Peyer's patch (tissue), 4 donors: ENCODE measurements around the gene CRIP2. TPM values are rescaled to one million over a fixed set of nuclear protein-coding genes. Genes with fewer than 3 reads are reported as not detected.

Source experiments
- DNase-seq, 3 donors: peaks; one replicate each; pipeline ENCODE4 v3.0.0-alpha.2; 2017 to 2019
- H3K27ac ChIP-seq, 4 donors: fragments of 200-600 bp; sonication (generic); one replicate each; pipeline ENCODE4 v1.5.1; 2016 to 2019
- H3K27me3 ChIP-seq, 2 donors: fragments of 200-600 bp; sonication (generic); one replicate each; pipeline ENCODE4 v1.5.1; 2019
- H3K36me3 ChIP-seq, 3 donors: fragments of 200-600 bp; sonication (generic); one replicate each; pipeline ENCODE4 v1.5.1; 2016 to 2019
- H3K4me1 ChIP-seq, 4 donors: fragments of 200-600 bp; sonication (generic); one replicate each; pipeline ENCODE4 v1.5.1; 2016 to 2019
- H3K4me3 ChIP-seq, 4 donors: fragments of 200-600 bp; sonication (generic); 1 replicate in 3 of 4; 2 replicates in 1 of 4; pipeline ENCODE4 v1.5.1; 2016 to 2019; ENCODE audit warnings: mild to moderate bottlenecking in 1 of 4
- H3K9me3 ChIP-seq, 4 donors: fragments of 200-600 bp; sonication (generic); one replicate each; pipeline ENCODE4 v1.5.1; 2016 to 2019; ENCODE audit warnings: mild to moderate bottlenecking in 1 of 4
- CTCF ChIP-seq, 6 experiments: fragments of 450-650 bp in 4 of 6; fragments of 200-600 bp in 2 of 6; sonication (generic) in 1 of 6; IDR thresholded peaks; one replicate each; pipeline ENCODE4 v1.5.1; 2017 to 2019; ENCODE audit warnings: antibody characterized with exemption in 6 of 6, mild to moderate bottlenecking in 3 of 6, moderate library complexity in 1 of 6
- POLR2A ChIP-seq, 2 donors: fragments of 450-650 bp; IDR thresholded peaks; one replicate each; pipeline ENCODE4 v1.5.1; 2017; ENCODE audit warnings: antibody characterized with exemption in 2 of 2, mild to moderate bottlenecking in 2 of 2, moderate library complexity in 2 of 2
- total RNA-seq, 4 donors: library from RNA; depleted of rRNA; stranded (reverse); fragments of >200 nt; gene quantifications; one replicate each; pipeline ENCODE4 v1.1.0, GENCODE V29; 2016

Gene CRIP2
- total RNA-seq, 4 donors from 2014 or later = 20.8 to 69.3 (median 41.9) TPM

DNA sequence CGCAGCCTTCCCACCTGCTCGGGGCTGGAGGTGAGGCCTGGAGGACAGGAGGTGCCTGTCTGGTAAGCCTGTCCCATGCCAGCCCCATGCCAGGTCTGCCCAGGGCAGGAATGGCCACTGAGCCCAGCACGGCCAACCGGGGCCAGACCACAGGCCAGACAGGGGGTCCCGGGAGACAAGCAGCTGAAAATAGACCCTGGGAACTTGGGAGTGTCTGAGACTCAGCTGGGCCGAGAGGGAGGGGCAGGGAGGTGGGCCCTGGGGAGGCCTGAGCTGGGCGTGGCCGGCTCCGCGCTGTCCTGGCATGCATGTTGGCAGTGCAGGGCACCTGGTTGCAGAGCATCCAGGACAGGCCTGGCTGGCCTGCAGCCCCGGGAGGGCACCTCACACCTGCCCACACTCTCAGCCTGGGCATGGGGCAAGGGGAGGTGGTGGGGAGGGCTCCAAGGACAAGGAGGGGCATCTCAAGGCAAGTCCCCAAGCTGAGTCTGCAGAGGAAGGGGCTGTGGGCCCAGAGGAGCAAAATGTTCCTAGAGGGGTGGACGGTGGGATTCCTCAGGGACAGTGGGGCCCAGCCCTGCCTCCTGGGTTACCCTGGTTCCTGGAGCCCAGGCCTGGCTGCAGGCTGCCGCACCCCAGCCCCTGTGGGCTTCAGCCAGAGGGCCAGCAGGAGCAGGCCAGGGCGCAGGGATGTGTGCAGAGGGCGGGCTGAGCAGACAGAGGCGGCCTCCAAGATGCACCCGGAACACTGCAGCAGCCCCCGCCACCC is 8.9 kb downstream of the CRIP2 start:
- H3K4me1 ChIP-seq = peaks cover 19 to 94% (median 45%) of the 10 kb centered on the region in 4 donors
- H3K36me3 ChIP-seq = peaks cover 0 to 4% (median 0%) of the 10 kb centered on the region in 3 donors
- DNase-seq = peak in 1 of 3 donors; percentile 82
- peak overlapping the region; percentile 80 to 96 (median 88) for H3K27ac ChIP-seq
- H3K9me3 ChIP-seq = no peaks in the 10 kb centered on the region
- TF ChIP-seq POLR2A (IDR thresholded peaks at IDR 0.05) = no peak
- no peak for TF ChIP-seq CTCF (IDR thresholded peaks at IDR 0.05)
- peaks cover 0 to 18% of the 10 kb centered on the region in 2 donors for H3K27me3 ChIP-seq
- no peak overlapping the region for H3K4me3 ChIP-seq

- peak in 1 of 3 donors; percentile 74 for DNase-seq
- Histone ChIP-seq H3K4me3 (no peak overlapping the region), H3K27me3 (peaks cover 0 to 9% of the 10 kb centered on the region in 2 donors), H3K27ac (peak overlapping the region; percentile 14 to 96 (median 88)), H3K36me3 (peaks cover 0 to 8% (median 0%) of the 10 kb centered on the region in 3 donors), H3K4me1 (peaks cover 19 to 95% (median 52%) of the 10 kb centered on the region in 4 donors), H3K9me3 (no peaks in the 10 kb centered on the region)
- no peak for TF ChIP-seq POLR2A (IDR thresholded peaks at IDR 0.05)
- TF ChIP-seq CTCF (IDR thresholded peaks at IDR 0.05) = no peak
These were observed 9.7 kb downstream of the CRIP2 start for GRCh38 chr14:105484069-105484996.

DNA sequence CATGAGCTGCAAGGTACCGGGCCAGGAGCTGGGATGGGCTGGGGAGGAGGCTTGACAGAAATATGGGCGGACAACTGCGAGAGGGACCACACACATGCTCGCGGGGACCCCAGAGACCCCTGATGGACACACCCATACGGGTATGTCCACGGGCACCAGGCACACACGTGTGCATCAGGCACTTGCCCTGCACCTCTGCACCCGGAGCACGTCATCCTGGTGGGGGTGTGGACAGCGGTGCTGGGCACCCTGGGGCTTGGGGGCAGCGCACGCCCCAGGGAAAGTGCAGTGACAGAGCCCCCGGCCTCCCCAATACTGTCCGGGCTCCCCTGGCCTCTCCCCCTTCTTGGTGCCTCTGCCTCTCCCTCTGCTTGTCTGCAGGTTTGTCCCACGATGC is 10.4 kb downstream of the CRIP2 start:
- peaks cover 0 to 8% (median 0%) of the 10 kb centered on the region in 3 donors for H3K36me3 ChIP-seq
- DNase-seq = no peak
- peaks cover 0 to 2% of the 10 kb centered on the region in 2 donors for H3K27me3 ChIP-seq
- TF ChIP-seq CTCF (IDR thresholded peaks at IDR 0.05) (no peak), POLR2A (IDR thresholded peaks at IDR 0.05) (no peak)
- no peaks in the 10 kb centered on the region for H3K9me3 ChIP-seq
- H3K4me1 ChIP-seq = peaks cover 19 to 92% (median 55%) of the 10 kb centered on the region in 4 donors
- no peak overlapping the region for H3K4me3 ChIP-seq
- H3K27ac ChIP-seq = peak overlapping the region; percentile 54 to 89 (median 88)

DNA sequence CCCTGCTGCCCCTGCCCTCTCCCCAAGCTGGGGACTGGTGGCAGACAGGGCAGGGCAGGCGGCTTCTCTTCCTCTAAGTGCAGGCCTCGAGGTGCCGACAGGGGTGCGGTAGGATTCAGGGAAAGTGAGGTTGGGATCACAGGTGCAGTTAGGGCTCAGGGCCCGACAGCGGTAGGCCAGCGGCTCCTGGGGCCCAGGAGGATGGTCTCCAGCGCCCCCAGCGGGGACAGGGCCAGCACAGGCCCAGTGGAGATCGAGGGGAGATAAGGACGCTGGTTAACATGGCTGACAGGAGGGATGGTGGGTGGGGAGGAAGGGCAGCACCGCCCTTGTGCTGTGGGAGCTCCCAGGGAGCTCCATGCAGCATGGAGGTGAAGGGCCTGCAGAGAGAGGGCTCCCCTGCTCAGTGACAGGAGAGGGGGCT is 11.1 kb downstream of the CRIP2 start:
- peak in 2 of 3 donors; percentile 73 for DNase-seq
- H3K4me1 ChIP-seq = peaks cover 16 to 84% (median 50%) of the 10 kb centered on the region in 4 donors
- H3K27me3 ChIP-seq = no peaks in the 10 kb centered on the region
- peaks cover 0 to 8% (median 0%) of the 10 kb centered on the region in 3 donors for H3K36me3 ChIP-seq
- no peak for TF ChIP-seq POLR2A (IDR thresholded peaks at IDR 0.05)
- TF ChIP-seq CTCF (IDR thresholded peaks at IDR 0.05) = peak in 5 of 6 experiments; percentile 11 to 30 (median 20)
- H3K4me3 ChIP-seq = peak overlapping the region; percentile 60 to 74 (median 60)
- peak overlapping the region; percentile 87 to 99 (median 92) for H3K27ac ChIP-seq
- H3K9me3 ChIP-seq = no peaks in the 10 kb centered on the region
